GM18868 (cell line): ENCODE data around the gene CDH18.

Source experiments
- ATAC-seq: cut with Tn5 transposase; IDR thresholded peaks from one replicate; pipeline ENCODE4 v1.9.1; 2021; ENCODE audit warnings: mild to moderate bottlenecking, moderate library complexity; ENCODE audit not compliant: unreplicated experiment

Gene CDH18

GRCh38 chr5:19928562-19929421 is 59.2 kb downstream of the CDH18 start:
- ATAC-seq: peak; percentile 90

GRCh38 chr5:19927919-19928318 is 60.1 kb downstream of the CDH18 start:
- ATAC-seq: no peak

- ATAC-seq: no peak
Observed at GRCh38 chr5:19927170-19927569, 60.8 kb downstream of the CDH18 start.

GRCh38 chr5:19923742-19924141 is 64.3 kb downstream of the CDH18 start:
- ATAC-seq: no peak

- no peak for ATAC-seq
Observed at GRCh38 chr5:19920761-19921160, 67.2 kb downstream of the CDH18 start.

- ATAC-seq: no peak
Observed at GRCh38 chr5:19918780-19919179, 69.2 kb downstream of the CDH18 start.

GRCh38 chr5:19917588-19918122 is 70.3 kb downstream of the CDH18 start:
- no peak for ATAC-seq

- ATAC-seq: no peak
Observed at GRCh38 chr5:19910136-19910535, 77.9 kb downstream of the CDH18 start.

- ATAC-seq: no peak
Observed at GRCh38 chr5:19904766-19905165, 83.2 kb downstream of the CDH18 start.

GRCh38 chr5:19903611-19904010 is 84.4 kb downstream of the CDH18 start:
- no peak for ATAC-seq

GRCh38 chr5:19902316-19902934 is 85.6 kb downstream of the CDH18 start:
- ATAC-seq: no peak

- no peak for ATAC-seq
Observed at GRCh38 chr5:19900269-19900668, 87.7 kb downstream of the CDH18 start.

GRCh38 chr5:19891658-19892057 is 96.3 kb downstream of the CDH18 start:
- no peak for ATAC-seq

- ATAC-seq: peak; percentile 43
Observed at GRCh38 chr5:19886123-19886917, 101.7 kb downstream of the CDH18 start.

GRCh38 chr5:19885040-19885824 is 102.8 kb downstream of the CDH18 start:
- no peak for ATAC-seq

GRCh38 chr5:19880859-19881436 is 107.1 kb downstream of the CDH18 start:
- no peak for ATAC-seq

- ATAC-seq: no peak
Observed at GRCh38 chr5:19880458-19880857, 107.5 kb downstream of the CDH18 start.

- ATAC-seq: no peak
Observed at GRCh38 chr5:19874811-19875210, 113.2 kb downstream of the CDH18 start.

- ATAC-seq: no peak
Observed at GRCh38 chr5:19866090-19866450, 121.9 kb downstream of the CDH18 start.
